HG03135 (cell line): ENCODE measurements around the gene NETO2.
"Not testable (repeated sequence)": the region's sequence is repeated elsewhere in the genome, so short reads cannot be mapped to it uniquely, and the experiment has no call there.

ENCODE experiments used
- ATAC-seq: cut with Tn5 transposase; IDR thresholded peaks from one replicate; pipeline ENCODE4 v1.9.1; 2021; ENCODE audit warnings: mild to moderate bottlenecking, moderate library complexity; ENCODE audit not compliant: unreplicated experiment

The NETO2 gene

GRCh38 chr16:47067203-47067602 is 76.5 kb downstream of the NETO2 start:
- ATAC-seq: no peak

GRCh38 chr16:47065766-47066688 is 77.7 kb downstream of the NETO2 start:
- no peak for ATAC-seq

- ATAC-seq: no peak
Observed at GRCh38 chr16:47064775-47065174, 79.0 kb downstream of the NETO2 start.

- ATAC-seq: no peak
Observed at GRCh38 chr16:47063011-47063724, 80.6 kb downstream of the NETO2 start.

- ATAC-seq: no peak
Observed at GRCh38 chr16:47061204-47061603, 82.5 kb downstream of the NETO2 start.

GRCh38 chr16:47060596-47060995 is 83.1 kb downstream of the NETO2 start:
- ATAC-seq: no peak

GRCh38 chr16:47059991-47060390 is 83.8 kb downstream of the NETO2 start:
- no peak for ATAC-seq

GRCh38 chr16:47059130-47059529 is 84.6 kb downstream of the NETO2 start:
- not testable (repeated sequence) for ATAC-seq

GRCh38 chr16:47058295-47059086 is 85.3 kb downstream of the NETO2 start:
- no peak for ATAC-seq

- no peak for ATAC-seq
Observed at GRCh38 chr16:47057630-47057993, 86.1 kb downstream of the NETO2 start.

GRCh38 chr16:47056688-47057629 is 86.8 kb downstream of the NETO2 start:
- ATAC-seq: no peak

- ATAC-seq: not testable (repeated sequence)
Observed at GRCh38 chr16:47056061-47056460, 87.7 kb downstream of the NETO2 start.

GRCh38 chr16:47055136-47055885 is 88.4 kb downstream of the NETO2 start:
- ATAC-seq: no peak

GRCh38 chr16:47054306-47054705 is 89.4 kb downstream of the NETO2 start:
- no peak for ATAC-seq

- no peak for ATAC-seq
Observed at GRCh38 chr16:47053895-47054294, 89.8 kb downstream of the NETO2 start.

- ATAC-seq: no peak
Observed at GRCh38 chr16:47052666-47053640, 90.8 kb downstream of the NETO2 start.

GRCh38 chr16:47051031-47051430 is 92.7 kb downstream of the NETO2 start:
- no peak for ATAC-seq

GRCh38 chr16:47049901-47050583 is 93.7 kb downstream of the NETO2 start:
- no peak for ATAC-seq
